BE2C (cell line): ENCODE measurements around the gene RGMB.

Experiments
- DNase-seq: peaks from one replicate; pipeline ENCODE4 v3.0.0-alpha.2; 2020
- H3K27me3 ChIP-seq: fragments of 250-450 bp; sonication (Bioruptor Pico); 2 replicates; pipeline ENCODE4 v1.5.1; 2020; ENCODE audit warnings: mild to moderate bottlenecking
- H3K36me3 ChIP-seq: fragments of 250-450 bp; sonication (Bioruptor Pico); 2 replicates; pipeline ENCODE4 v1.5.1; 2020; ENCODE audit warnings: mild to moderate bottlenecking
- H3K4me1 ChIP-seq: fragments of 250-450 bp; sonication (Bioruptor Pico); 2 replicates; pipeline ENCODE4 v1.5.1; 2020
- H3K4me3 ChIP-seq: 2 replicates; pipeline ENCODE4 v1.5.1; 2011; ENCODE audit warnings: low read depth, low read length
- H3K9me3 ChIP-seq: fragments of 250-450 bp; sonication (Bioruptor Pico); 2 replicates; pipeline ENCODE4 v1.5.1; 2020
- TF ChIP-seq, protein P1 (sequence below): IDR thresholded peaks from 2 replicates; pipeline ENCODE4 v1.5.1; 2012; ENCODE audit warnings: mild to moderate bottlenecking, low read depth, low read length

RGMB gene

DNA sequence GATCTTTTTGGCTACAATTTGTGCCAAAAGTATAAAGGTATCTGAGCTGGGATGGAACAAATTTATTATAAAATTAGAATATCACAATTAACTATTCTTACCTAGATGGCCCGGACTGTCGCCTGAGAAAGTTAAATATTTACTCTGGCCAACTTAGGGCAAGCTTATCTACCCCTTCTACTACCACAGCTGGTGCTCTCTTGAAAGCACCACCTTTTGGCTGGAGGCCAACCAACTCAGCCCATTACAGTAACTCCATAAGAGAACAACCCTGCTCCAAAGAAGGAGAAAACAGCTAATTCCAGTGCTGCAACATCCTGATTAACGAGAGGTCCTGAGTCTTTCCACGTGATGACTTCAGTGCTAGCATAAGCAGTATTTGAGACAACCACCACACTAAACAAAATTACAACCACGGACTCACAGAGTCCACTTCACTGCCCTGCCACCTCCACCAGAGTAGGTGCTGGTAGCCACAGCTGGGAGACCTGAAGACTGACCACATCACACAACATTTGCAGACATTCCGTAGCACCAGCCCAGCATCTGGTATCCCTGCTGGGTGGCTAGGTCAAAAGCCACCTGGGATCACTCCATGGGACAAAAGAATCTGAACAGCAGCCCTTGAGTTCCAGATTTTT is 43.2 kb downstream of the RGMB start:
- Histone ChIP-seq H3K27me3 (0 out of 2 replicates have a peak, but pooled peaks cover 4% of the 10 kb centered on the region), H3K4me3 (no peak overlapping the region), H3K9me3 (no peaks in the 10 kb centered on the region), H3K36me3 (no peaks in the 10 kb centered on the region), H3K4me1 (peaks cover 3% of the 10 kb centered on the region; the same call in 1 of the 2 replicates)
- peak; percentile 68 for DNase-seq
- TF ChIP-seq, protein P1, sequence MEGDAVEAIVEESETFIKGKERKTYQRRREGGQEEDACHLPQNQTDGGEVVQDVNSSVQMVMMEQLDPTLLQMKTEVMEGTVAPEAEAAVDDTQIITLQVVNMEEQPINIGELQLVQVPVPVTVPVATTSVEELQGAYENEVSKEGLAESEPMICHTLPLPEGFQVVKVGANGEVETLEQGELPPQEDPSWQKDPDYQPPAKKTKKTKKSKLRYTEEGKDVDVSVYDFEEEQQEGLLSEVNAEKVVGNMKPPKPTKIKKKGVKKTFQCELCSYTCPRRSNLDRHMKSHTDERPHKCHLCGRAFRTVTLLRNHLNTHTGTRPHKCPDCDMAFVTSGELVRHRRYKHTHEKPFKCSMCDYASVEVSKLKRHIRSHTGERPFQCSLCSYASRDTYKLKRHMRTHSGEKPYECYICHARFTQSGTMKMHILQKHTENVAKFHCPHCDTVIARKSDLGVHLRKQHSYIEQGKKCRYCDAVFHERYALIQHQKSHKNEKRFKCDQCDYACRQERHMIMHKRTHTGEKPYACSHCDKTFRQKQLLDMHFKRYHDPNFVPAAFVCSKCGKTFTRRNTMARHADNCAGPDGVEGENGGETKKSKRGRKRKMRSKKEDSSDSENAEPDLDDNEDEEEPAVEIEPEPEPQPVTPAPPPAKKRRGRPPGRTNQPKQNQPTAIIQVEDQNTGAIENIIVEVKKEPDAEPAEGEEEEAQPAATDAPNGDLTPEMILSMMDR = no peak

DNA sequence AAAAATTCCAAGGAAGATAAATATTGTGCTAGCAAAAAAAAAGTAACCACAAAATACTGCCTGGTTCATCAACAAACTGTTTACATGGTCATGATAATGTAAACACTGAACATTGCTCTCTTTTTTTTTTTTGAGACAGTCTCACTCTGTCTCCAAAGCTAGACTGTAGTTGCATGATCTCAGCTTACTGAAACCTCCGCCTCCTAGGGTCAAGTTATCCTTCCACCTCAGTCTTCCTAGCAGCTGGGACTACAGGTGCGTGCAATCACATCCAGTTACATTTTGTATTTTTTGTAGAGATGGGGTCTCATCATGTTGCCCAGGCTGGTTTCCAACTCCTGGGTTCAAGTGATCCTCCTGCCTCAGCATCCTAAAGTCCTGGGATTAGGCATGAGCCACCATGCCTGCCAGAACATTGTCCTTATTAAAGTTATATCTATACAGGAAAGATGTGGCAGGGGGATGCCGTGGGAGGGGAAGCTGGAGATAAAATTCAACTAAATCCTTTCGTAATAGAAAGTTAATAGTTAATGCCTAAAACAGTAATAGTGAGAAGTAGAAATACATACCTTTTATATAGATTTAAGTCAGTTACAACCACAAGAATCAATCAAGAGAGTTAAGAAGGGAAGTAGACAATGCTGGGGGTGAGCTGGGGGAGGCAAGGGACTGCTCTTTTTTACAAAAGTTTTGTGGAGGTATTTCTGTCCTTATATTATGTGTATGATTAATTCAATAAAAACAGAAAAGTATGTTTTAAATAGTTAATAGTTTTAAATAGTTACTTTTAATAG is 52.3 kb downstream of the RGMB start:
- Histone ChIP-seq H3K4me3 (no peak overlapping the region), H3K27me3 (no peaks in the 10 kb centered on the region), H3K9me3 (no peaks in the 10 kb centered on the region), H3K36me3 (no peaks in the 10 kb centered on the region), H3K4me1 (no peaks in the 10 kb centered on the region)
- DNase-seq = no peak
- TF ChIP-seq, protein P1 = no peak

DNA sequence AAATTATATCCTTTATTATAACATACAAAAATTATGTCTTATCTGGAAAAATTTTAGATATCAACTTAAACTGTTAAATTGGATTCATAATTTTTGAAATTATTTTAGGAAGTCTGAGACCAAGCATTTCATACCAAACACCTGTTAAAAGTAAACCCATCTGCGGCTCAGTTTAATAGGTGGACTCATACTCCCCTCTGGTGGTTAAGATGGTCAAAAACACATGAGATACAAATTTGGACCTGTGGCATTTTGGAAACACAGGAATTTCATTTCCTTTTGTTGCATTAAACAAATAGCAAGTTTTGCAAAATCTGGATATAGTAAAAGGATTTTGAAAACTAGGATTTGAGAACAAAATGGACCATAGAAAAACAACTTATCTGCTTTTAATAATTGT is 53.7 kb downstream of the RGMB start:
- TF ChIP-seq, protein P1 = peak; percentile 80
- Histone ChIP-seq H3K36me3 (no peaks in the 10 kb centered on the region), H3K4me3 (no peak overlapping the region), H3K4me1 (no peaks in the 10 kb centered on the region), H3K27me3 (no peaks in the 10 kb centered on the region), H3K9me3 (no peaks in the 10 kb centered on the region)
- DNase-seq = no peak

DNA sequence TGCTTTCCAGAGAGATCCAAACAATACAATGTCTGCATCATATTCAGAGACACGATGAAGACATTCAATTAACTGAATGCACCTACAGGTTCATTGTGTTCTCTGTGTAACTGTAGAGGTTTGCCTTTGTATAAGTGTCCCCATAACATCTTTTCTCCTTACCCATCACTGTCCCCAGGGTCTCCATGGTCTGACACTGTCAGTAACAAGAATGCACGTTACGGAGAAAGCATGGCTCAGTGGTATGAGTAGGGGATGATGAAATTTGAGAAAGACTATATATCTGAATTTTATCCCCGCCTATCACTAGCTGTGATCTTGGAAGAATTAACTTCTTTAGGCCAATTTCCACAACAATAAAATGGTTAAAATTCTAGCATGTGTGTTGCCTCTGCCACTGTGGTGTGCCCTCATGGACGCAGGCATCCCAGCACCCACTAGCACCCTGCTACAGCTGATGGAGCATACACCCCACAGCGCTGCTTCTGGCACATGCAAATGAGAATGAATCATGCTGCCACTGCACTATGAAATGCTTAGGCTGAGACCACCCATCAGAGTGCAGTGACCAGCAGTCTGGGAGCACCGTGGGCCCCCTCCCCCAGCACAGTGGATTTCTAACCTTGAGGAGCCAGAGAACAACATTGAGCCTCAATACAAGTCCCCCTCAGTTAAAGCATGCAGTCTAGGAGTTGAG is 54.3 kb downstream of the RGMB start:
- no peaks in the 10 kb centered on the region for H3K27me3 ChIP-seq
- no peaks in the 10 kb centered on the region for H3K36me3 ChIP-seq
- no peak for DNase-seq
- TF ChIP-seq, protein P1 = no peak
- no peaks in the 10 kb centered on the region for H3K4me1 ChIP-seq
- H3K9me3 ChIP-seq = no peaks in the 10 kb centered on the region
- H3K4me3 ChIP-seq = no peak overlapping the region

DNA sequence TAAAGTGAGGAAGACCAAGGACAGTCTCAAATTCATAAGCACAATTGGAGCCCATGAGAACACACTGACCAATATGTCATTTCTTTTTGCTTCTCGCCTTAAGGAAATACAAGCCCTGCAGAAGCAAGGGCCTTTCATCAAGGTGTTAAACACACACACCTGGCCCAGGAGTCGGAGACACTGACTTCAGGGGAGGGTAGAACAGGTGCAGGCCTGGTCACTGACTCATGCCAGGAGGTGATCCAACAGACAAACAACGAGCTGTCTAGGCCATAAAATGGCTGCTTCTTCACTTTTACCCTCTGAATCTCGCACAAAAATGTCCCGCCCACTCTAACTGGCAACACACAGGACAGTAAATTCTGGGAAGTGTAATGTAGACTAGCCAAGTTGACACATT is 62.7 kb downstream of the RGMB start:
- no peaks in the 10 kb centered on the region for H3K27me3 ChIP-seq
- H3K4me3 ChIP-seq = no peak overlapping the region
- TF ChIP-seq, protein P1 = no peak
- H3K9me3 ChIP-seq = no peaks in the 10 kb centered on the region
- no peak for DNase-seq
- H3K36me3 ChIP-seq = no peaks in the 10 kb centered on the region
- no peaks in the 10 kb centered on the region for H3K4me1 ChIP-seq
